SU-DHL-6 (cell line): ENCODE results near the gene DOK7.

Experiments used
- H2AFZ ChIP-seq: fragments of 200-600 bp; sonication (generic); 2 replicates; pipeline ENCODE4 v1.6.1; 2014; ENCODE audit warnings: low read depth, mild to moderate bottlenecking, moderate library complexity, mixed read lengths, antibody characterized with exemption, low read length; ENCODE audit not compliant: severe bottlenecking
- H3F3A ChIP-seq: fragments of 200-600 bp; shearing (Covaris generic); 2 replicates; pipeline ENCODE4 v1.6.0; 2016; ENCODE audit warnings: antibody characterized with exemption, mild to moderate bottlenecking; ENCODE audit not compliant: insufficient read depth
- H3K27ac ChIP-seq: fragments of 200-600 bp; sonication (generic); 2 replicates; pipeline ENCODE4 v1.5.1; 2016; ENCODE audit warnings: low read depth, mild to moderate bottlenecking, low read length, moderate library complexity, mixed read lengths
- H3K27me3 ChIP-seq: fragments of 200-600 bp; sonication (generic), shearing (Covaris generic); 2 replicates; pipeline ENCODE4 v1.6.0; 2014; ENCODE audit warnings: mild to moderate bottlenecking, low read length
- H3K36me3 ChIP-seq: fragments of 200-600 bp; sonication (generic); 2 replicates; pipeline ENCODE4 v1.6.1; 2014; ENCODE audit warnings: mild to moderate bottlenecking, low read length, mixed read lengths
- H3K4me2 ChIP-seq: fragments of 300-600, 200-600 bp; shearing (Covaris generic), sonication (generic); 2 replicates; pipeline ENCODE4 v1.6.0; 2014; ENCODE audit warnings: low read length, low read depth, mild to moderate bottlenecking; ENCODE audit not compliant: poor library complexity, severe bottlenecking
- H3K4me3 ChIP-seq: fragments of 200-600 bp; sonication (generic); 2 replicates; pipeline ENCODE4 v1.5.1; 2014; ENCODE audit warnings: antibody characterized with exemption, low read length, mild to moderate bottlenecking, mixed read lengths; ENCODE audit not compliant: insufficient read depth, poor library complexity, severe bottlenecking
- H3K79me2 ChIP-seq: fragments of 200-600 bp; sonication (generic); 2 replicates; pipeline ENCODE4 v1.6.1; 2014; ENCODE audit warnings: mild to moderate bottlenecking, low read length, moderate library complexity; ENCODE audit not compliant: insufficient read depth
- H3K9ac ChIP-seq: fragments of 200-600 bp; sonication (generic); 2 replicates; pipeline ENCODE4 v1.7.0; 2014; ENCODE audit warnings: mild to moderate bottlenecking, low read length
- H3K9me2 ChIP-seq: fragments of 200-600 bp; sonication (generic); replicated peaks from 2 replicates; pipeline ENCODE4 v1.6.1; 2014; ENCODE audit warnings: low read length; ENCODE audit not compliant: insufficient read depth
- H3K9me3 ChIP-seq: fragments of 200-600 bp; sonication (generic); 2 replicates; pipeline ENCODE4 v1.6.1; 2014; ENCODE audit warnings: low read length, mixed read lengths; ENCODE audit not compliant: insufficient read depth
- H4K20me1 ChIP-seq: fragments of 200-600 bp; sonication (generic); 2 replicates; pipeline ENCODE4 v1.6.1; 2014; ENCODE audit warnings: low read depth, mild to moderate bottlenecking, antibody characterized with exemption, low read length, moderate library complexity, mixed read lengths
- CTCF ChIP-seq: fragments of 200-600 bp; sonication (generic); IDR thresholded peaks from one replicate; pipeline ENCODE4 v1.5.1; 2017; ENCODE audit warnings: antibody characterized with exemption, mild to moderate bottlenecking, low read length, moderate library complexity; ENCODE audit not compliant: insufficient read depth, poor library complexity, severe bottlenecking
- EZH2phosphoT487 ChIP-seq: fragments of 200-600 bp; sonication (generic), shearing (Covaris generic); conservative IDR thresholded peaks from 2 replicates; pipeline ENCODE4 v1.6.1; 2018; ENCODE audit warnings: mild to moderate bottlenecking, antibody characterized with exemption, low read length, moderate library complexity, mixed read lengths

The DOK7 gene

GRCh38 chr4:3420606-3420955, 42.5 kb upstream of the DOK7 start:
- TF ChIP-seq EZH2phosphoT487, result no peak
- TF ChIP-seq CTCF, result no peak
- no peak overlapping the region for H3K4me2 ChIP-seq
- H3K27me3 ChIP-seq, result no peaks in the 10 kb centered on the region
- no peaks in the 10 kb centered on the region for H3K79me2 ChIP-seq
- no peak overlapping the region for H2AFZ ChIP-seq
- H3K36me3 ChIP-seq, result no peaks in the 10 kb centered on the region
- no peaks in the 10 kb centered on the region for H4K20me1 ChIP-seq
- H3K4me3 ChIP-seq, result no peak overlapping the region
- no peaks in the 10 kb centered on the region for H3K9me2 ChIP-seq
- no peaks in the 10 kb centered on the region for H3K9me3 ChIP-seq
- no peak overlapping the region for H3K27ac ChIP-seq
- no peaks in the 10 kb centered on the region for H3F3A ChIP-seq
- H3K9ac ChIP-seq, result no peak overlapping the region

- no peak overlapping the region for H3K9ac ChIP-seq
- no peaks in the 10 kb centered on the region for H4K20me1 ChIP-seq
- H3K9me3 ChIP-seq, result no peaks in the 10 kb centered on the region
- TF ChIP-seq EZH2phosphoT487 (no peak), CTCF (no peak)
- no peak overlapping the region for H3K4me3 ChIP-seq
- H3K27me3 ChIP-seq, result no peaks in the 10 kb centered on the region
- H2AFZ ChIP-seq, result no peak overlapping the region
- H3K36me3 ChIP-seq, result no peaks in the 10 kb centered on the region
- no peak overlapping the region for H3K27ac ChIP-seq
- H3F3A ChIP-seq, result no peaks in the 10 kb centered on the region
- no peaks in the 10 kb centered on the region for H3K9me2 ChIP-seq
- no peak overlapping the region for H3K4me2 ChIP-seq
- no peaks in the 10 kb centered on the region for H3K79me2 ChIP-seq
Measured at GRCh38 chr4:3420956-3421355, 42.1 kb upstream of the DOK7 start.

GRCh38 chr4:3421470-3421869, 41.6 kb upstream of the DOK7 start:
- H3K9me2 ChIP-seq, result no peaks in the 10 kb centered on the region
- H3K79me2 ChIP-seq, result no peaks in the 10 kb centered on the region
- no peak overlapping the region for H2AFZ ChIP-seq

More at GRCh38 chr4:3421470-3421869, 41.6 kb upstream of the DOK7 start:
- Histone ChIP-seq H3K4me3 (no peak overlapping the region), H3K9ac (no peak overlapping the region), H4K20me1 (no peaks in the 10 kb centered on the region), H3K27me3 (no peaks in the 10 kb centered on the region), H3K4me2 (no peak overlapping the region), H3K9me3 (no peaks in the 10 kb centered on the region), H3K27ac (no peak overlapping the region), H3K36me3 (no peaks in the 10 kb centered on the region), H3F3A (no peaks in the 10 kb centered on the region)
- TF ChIP-seq CTCF, result no peak
- no peak for TF ChIP-seq EZH2phosphoT487
